Fibroblast of lung (primary cell): ENCODE data around the gene TMEM178A.
"Not testable (repeated sequence)": the region's sequence is repeated elsewhere in the genome, so short reads cannot be mapped to it uniquely, and the experiment has no call there.

Source experiments
- CTCF ChIP-seq, 2 donors: IDR thresholded peaks in 1 of 2; conservative IDR thresholded peaks in 1 of 2; 1 replicate in 1 of 2; 2 replicates in 1 of 2; pipeline ENCODE4 v1.5.1; 2011 to 2012; ENCODE audit warnings: low read length in 2 of 2, control low read depth in 1 of 2, inconsistent platforms in 1 of 2, low read depth in 1 of 2, mild to moderate bottlenecking in 1 of 2
- EZH2 ChIP-seq: IDR thresholded peaks from 2 replicates; pipeline ENCODE4 v1.5.1; 2012; ENCODE audit warnings: low read length, control low read depth, mild to moderate bottlenecking; ENCODE audit errors: missing control alignments

- not testable (repeated sequence) for TF ChIP-seq CTCF (conservative IDR thresholded peaks at IDR 0.05 in 1 of 2, IDR thresholded peaks at IDR 0.05 in 1 of 2; ENCODE audit: low read depth in 1 of 2, low read length in 2 of 2); EZH2
Measured at GRCh38 chr2:39656215-39656614, 9.5 kb upstream of the TMEM178A start.
